Type B pancreatic cell (in vitro differentiated cells): ENCODE results near the gene PYGO2. TPM values are rescaled to one million over a fixed set of nuclear protein-coding genes. Genes with fewer than 3 reads are reported as not detected.

Experiments
- DNase-seq: peaks from one replicate; pipeline ENCODE4 v3.0.0; 2021; ENCODE audit warnings: mixed read lengths; ENCODE audit not compliant: unreplicated experiment; ENCODE audit errors: extremely low spot score
- H3K27ac Mint-ChIP-seq: 2 replicates; pipeline ENCODE4 v1.8.0; 2021; ENCODE audit warnings: mild to moderate bottlenecking, mixed read lengths
- H3K27me3 Mint-ChIP-seq: 2 replicates; pipeline ENCODE4 v1.8.0; 2021; ENCODE audit warnings: mixed read lengths
- H3K36me3 Mint-ChIP-seq: 2 replicates; pipeline ENCODE4 v1.8.0; 2021; ENCODE audit warnings: mixed read lengths
- H3K4me1 Mint-ChIP-seq: one replicate; pipeline ENCODE4 v1.8.0; 2021; ENCODE audit warnings: mixed read lengths; ENCODE audit not compliant: unreplicated experiment
- H3K4me3 Mint-ChIP-seq: 2 replicates; pipeline ENCODE4 v1.8.0; 2021; ENCODE audit warnings: mild to moderate bottlenecking, mixed read lengths
- H3K9me3 Mint-ChIP-seq: 2 replicates; pipeline ENCODE4 v1.8.0; 2021; ENCODE audit warnings: mixed read lengths
- total RNA-seq: library from RNA; stranded (reverse); gene quantifications from 2 replicates; pipeline ENCODE4 v1.2.1, GENCODE V29; 2021; ENCODE audit warnings: low replicate concordance
- TF ChIP-seq, protein P1 (sequence below): fragments of 200-600 bp; sonication (generic); conservative IDR thresholded peaks from 2 replicates; pipeline ENCODE4 v1.5.0; 2021; ENCODE audit warnings: antibody characterized with exemption, mild to moderate bottlenecking

Gene PYGO2
- total RNA-seq, 1 donor from 2014 or later, result 49.0 TPM

DNA sequence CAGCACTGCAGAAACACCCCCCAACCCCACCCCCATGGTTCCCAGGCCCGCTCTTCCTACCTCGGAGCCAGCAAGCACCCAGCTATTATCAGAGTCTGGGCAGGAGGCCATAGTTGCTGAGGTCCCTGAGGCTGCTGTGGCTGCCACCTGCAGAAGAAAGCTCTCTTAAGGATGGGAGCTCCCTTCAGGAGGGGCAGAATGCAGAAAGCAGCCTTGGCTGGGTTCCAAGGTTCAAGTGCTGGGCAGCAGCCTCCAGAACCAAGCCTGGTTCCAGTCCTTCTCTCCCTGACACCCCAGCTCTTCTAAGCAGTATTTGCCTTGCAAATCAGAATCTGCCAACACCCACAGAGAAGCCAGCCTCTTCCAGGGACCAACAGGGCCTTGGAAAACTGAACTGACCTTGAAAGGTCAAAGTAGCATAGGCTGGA lies 8.0 kb downstream of the PYGO2 start:
- Mint-ChIP-seq H3K36me3 (peaks cover 9% of the 10 kb centered on the region), H3K27me3 (no peaks in the 10 kb centered on the region), H3K4me1 (peaks cover 53% of the 10 kb centered on the region), H3K9me3 (no peaks in the 10 kb centered on the region), H3K4me3 (no peak overlapping the region), H3K27ac (peak overlapping the region; percentile 56)
- DNase-seq, result no peak
- TF ChIP-seq, protein P1, sequence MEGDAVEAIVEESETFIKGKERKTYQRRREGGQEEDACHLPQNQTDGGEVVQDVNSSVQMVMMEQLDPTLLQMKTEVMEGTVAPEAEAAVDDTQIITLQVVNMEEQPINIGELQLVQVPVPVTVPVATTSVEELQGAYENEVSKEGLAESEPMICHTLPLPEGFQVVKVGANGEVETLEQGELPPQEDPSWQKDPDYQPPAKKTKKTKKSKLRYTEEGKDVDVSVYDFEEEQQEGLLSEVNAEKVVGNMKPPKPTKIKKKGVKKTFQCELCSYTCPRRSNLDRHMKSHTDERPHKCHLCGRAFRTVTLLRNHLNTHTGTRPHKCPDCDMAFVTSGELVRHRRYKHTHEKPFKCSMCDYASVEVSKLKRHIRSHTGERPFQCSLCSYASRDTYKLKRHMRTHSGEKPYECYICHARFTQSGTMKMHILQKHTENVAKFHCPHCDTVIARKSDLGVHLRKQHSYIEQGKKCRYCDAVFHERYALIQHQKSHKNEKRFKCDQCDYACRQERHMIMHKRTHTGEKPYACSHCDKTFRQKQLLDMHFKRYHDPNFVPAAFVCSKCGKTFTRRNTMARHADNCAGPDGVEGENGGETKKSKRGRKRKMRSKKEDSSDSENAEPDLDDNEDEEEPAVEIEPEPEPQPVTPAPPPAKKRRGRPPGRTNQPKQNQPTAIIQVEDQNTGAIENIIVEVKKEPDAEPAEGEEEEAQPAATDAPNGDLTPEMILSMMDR, result no peak

GRCh38 chr1:154952664-154953063 lies 8.9 kb downstream of the PYGO2 start:
- DNase-seq, result no peak
- TF ChIP-seq, protein P1, result no peak
- H3K9me3 Mint-ChIP-seq, result no peaks in the 10 kb centered on the region
- no peaks in the 10 kb centered on the region for H3K27me3 Mint-ChIP-seq
- peak overlapping the region; percentile 31 for H3K4me3 Mint-ChIP-seq
- peaks cover 9% of the 10 kb centered on the region for H3K36me3 Mint-ChIP-seq
- peak overlapping the region; percentile 39 for H3K27ac Mint-ChIP-seq
- peaks cover 52% of the 10 kb centered on the region for H3K4me1 Mint-ChIP-seq

GRCh38 chr1:154951901-154952657 lies 9.5 kb downstream of the PYGO2 start:
- H3K27ac Mint-ChIP-seq, result peak overlapping the region; percentile 39

GRCh38 chr1:154948079-154948478 lies 13.5 kb downstream of the PYGO2 start:
- TF ChIP-seq, protein P1, result no peak
- Mint-ChIP-seq H3K4me1 (peaks cover 19% of the 10 kb centered on the region), H3K36me3 (peaks cover 11% of the 10 kb centered on the region), H3K27ac (no peak overlapping the region), H3K4me3 (no peak overlapping the region), H3K9me3 (no peaks in the 10 kb centered on the region), H3K27me3 (no peaks in the 10 kb centered on the region)
- DNase-seq, result no peak

More at GRCh38 chr1:154951901-154952657, 9.5 kb downstream of the PYGO2 start:
- TF ChIP-seq, protein P1, result no peak
- H3K4me3 Mint-ChIP-seq, result peak overlapping the region; percentile 31
- peaks cover 46% of the 10 kb centered on the region for H3K4me1 Mint-ChIP-seq
- peaks cover 6% of the 10 kb centered on the region for H3K36me3 Mint-ChIP-seq
- no peaks in the 10 kb centered on the region for H3K27me3 Mint-ChIP-seq
- H3K9me3 Mint-ChIP-seq, result no peaks in the 10 kb centered on the region
- DNase-seq, result no peak

- Mint-ChIP-seq H3K4me1 (peaks cover 11% of the 10 kb centered on the region), H3K27me3 (no peaks in the 10 kb centered on the region), H3K27ac (no peak overlapping the region), H3K9me3 (no peaks in the 10 kb centered on the region), H3K36me3 (peaks cover 11% of the 10 kb centered on the region), H3K4me3 (no peak overlapping the region)
- DNase-seq, result no peak
- TF ChIP-seq, protein P1, result no peak
These were observed 15.4 kb downstream of the PYGO2 start for GRCh38 chr1:154945962-154946850.
